Common myeloid progenitor, CD34-positive (primary cell): Measurements from ENCODE around the gene MUSK.
A peak's percentile ranks its signal among the peaks of the same experiment; 100 is the strongest.

Experiments
- CTCF ChIA-PET: fragments of 350-600 bp; sonication (Branson Sonifier 250); formaldehyde crosslinking; loops from one replicate; lab custom pipeline; 2021; ENCODE audit warnings: antibody characterized with exemption; lab: Charles Lee
- POLR2A ChIA-PET: fragments of 350-600 bp; sonication (Branson Sonifier 250); formaldehyde crosslinking; loops from one replicate; lab custom pipeline; 2021; ENCODE audit warnings: antibody characterized with exemption; lab: Charles Lee
- DNase-seq, 3 donors: peaks; one replicate each; pipeline versions ENCODE4 v3.0.0 to v3.0.0-alpha.2; 2013
- H3K27ac ChIP-seq, 2 experiments: 1 replicate in 1 of 2; 2 replicates in 1 of 2; pipeline ENCODE4 v1.7.0; 2013; ENCODE audit warnings: inconsistent platforms in 2 of 2, low read length in 2 of 2, mild to moderate bottlenecking in 2 of 2, low read depth in 1 of 2, moderate library complexity in 1 of 2; ENCODE audit not compliant: severe bottlenecking in 2 of 2, insufficient read depth in 1 of 2, poor library complexity in 1 of 2
- H3K27me3 ChIP-seq, 5 experiments: replicated peaks in 2 of 5; 1 replicate in 3 of 5; 2 replicates in 2 of 5; pipeline versions ENCODE4 v1.6.1 to v1.7.0; 2013; ENCODE audit warnings: low read length in 4 of 5, mild to moderate bottlenecking in 2 of 5, moderate library complexity in 2 of 5, inconsistent platforms in 1 of 5; ENCODE audit not compliant: insufficient read depth in 5 of 5, control insufficient read depth in 4 of 5
- H3K36me3 ChIP-seq, 4 experiments: 1 replicate in 2 of 4; 2 replicates in 2 of 4; pipeline versions ENCODE4 v1.6.1 to v1.7.0; 2013; ENCODE audit warnings: low read length in 3 of 4, control low read depth in 1 of 4, mild to moderate bottlenecking in 1 of 4; ENCODE audit not compliant: control insufficient read depth in 4 of 4, insufficient read depth in 4 of 4
- H3K4me1 ChIP-seq, 4 experiments: 1 replicate in 3 of 4; 2 replicates in 1 of 4; pipeline versions ENCODE4 v1.6.1 to v1.7.1; 2013; ENCODE audit warnings: low read length in 3 of 4, mild to moderate bottlenecking in 3 of 4, control low read depth in 1 of 4, inconsistent platforms in 1 of 4, moderate library complexity in 1 of 4; ENCODE audit not compliant: control insufficient read depth in 4 of 4, insufficient read depth in 4 of 4; ENCODE audit errors: control extremely low read depth in 1 of 4
- H3K4me3 ChIP-seq, 7 experiments: 1 replicate in 4 of 7; 2 replicates in 3 of 7; pipeline versions ENCODE4 v1.5.1 to v1.7.0; 2013; ENCODE audit warnings: mild to moderate bottlenecking in 7 of 7, low read length in 6 of 7, moderate library complexity in 6 of 7, inconsistent platforms in 2 of 7, low read depth in 2 of 7, control low read depth in 1 of 7; ENCODE audit not compliant: insufficient read depth in 4 of 7, control insufficient read depth in 1 of 7; ENCODE audit errors: extremely low read depth in 1 of 7
- H3K9me3 ChIP-seq, 5 experiments: 1 replicate in 4 of 5; 2 replicates in 1 of 5; pipeline versions ENCODE4 v1.6.1 to v1.7.1; 2013; ENCODE audit warnings: low read length in 4 of 5, mild to moderate bottlenecking in 2 of 5, inconsistent platforms in 1 of 5, low read depth in 1 of 5, moderate library complexity in 1 of 5; ENCODE audit not compliant: control insufficient read depth in 4 of 5, insufficient read depth in 2 of 5; ENCODE audit errors: control extremely low read depth in 1 of 5
- WGBS: methylation state at CpG from one replicate; pipeline ENCODE4 v1.1.5; 2013; ENCODE audit not compliant: insufficient coverage; 5-methylcytosine and 5-hydroxymethylcytosine counted together

Gene MUSK

GRCh38 chr9:110758201-110758600 lies 89.6 kb downstream of the MUSK start:
- Histone ChIP-seq H3K4me3 (no peak overlapping the region), H3K4me1 (no peaks in the 10 kb centered on the region), H3K36me3 (no peaks in the 10 kb centered on the region), H3K27ac (no peak overlapping the region), H3K27me3 (no peaks in the 10 kb centered on the region), H3K9me3 (no peaks in the 10 kb centered on the region)
- DNase-seq, result no peak
- CTCF ChIA-PET, result no interaction called here
- POLR2A ChIA-PET, result no interaction called here

- Histone ChIP-seq H3K4me3 (no peak overlapping the region), H3K4me1 (peaks cover 0 to 3% (median 0%) of the 10 kb centered on the region in 4 experiments), H3K27me3 (no peaks in the 10 kb centered on the region), H3K27ac (no peak overlapping the region), H3K9me3 (no peaks in the 10 kb centered on the region), H3K36me3 (no peaks in the 10 kb centered on the region)
- no CpG with 5 or more reads among the region's 2 CpGs for WGBS
- CTCF ChIA-PET, result interaction anchor here (0.6 kb wide), 1 partner anchor 525 kb away, joined by 3 read pairs; no protein-coding TSS in a partner anchor
- POLR2A ChIA-PET, result interaction anchor here (0.6 kb wide), 1 partner anchor 108 kb away, joined by 4 read pairs; no protein-coding TSS in a partner anchor
- no peak for DNase-seq
Measured at GRCh38 chr9:110762783-110763182, 94.2 kb downstream of the MUSK start.

GRCh38 chr9:110763568-110763967 lies 95.0 kb downstream of the MUSK start:
- H3K4me3 ChIP-seq, result no peak overlapping the region
- H3K4me1 ChIP-seq, result peaks cover 0 to 5% (median 0%) of the 10 kb centered on the region in 4 experiments
- CTCF ChIA-PET, result no interaction called here
- H3K36me3 ChIP-seq, result no peaks in the 10 kb centered on the region
- no peak overlapping the region for H3K27ac ChIP-seq
- POLR2A ChIA-PET, result interaction anchor here (0.7 kb wide), 1 partner anchor 648 kb away, joined by 3 read pairs; no protein-coding TSS in a partner anchor
- no CpG with 5 or more reads among the region's 1 CpG for WGBS
- H3K9me3 ChIP-seq, result no peaks in the 10 kb centered on the region
- H3K27me3 ChIP-seq, result no peaks in the 10 kb centered on the region
- no peak for DNase-seq

GRCh38 chr9:110764006-110764405 lies 95.4 kb downstream of the MUSK start:
- no peaks in the 10 kb centered on the region for H3K36me3 ChIP-seq
- no peak overlapping the region for H3K4me3 ChIP-seq
- peaks cover 0 to 5% (median 0%) of the 10 kb centered on the region in 4 experiments for H3K4me1 ChIP-seq
- ChIA-PET POLR2A (interaction anchor here (0.7 kb wide), 1 partner anchor 648 kb away, joined by 3 read pairs; no protein-coding TSS in a partner anchor), CTCF (no interaction called here)
- 87% methylated on average over 3 of the region's 3 CpGs for WGBS
- DNase-seq, result no peak
- no peak overlapping the region for H3K27ac ChIP-seq
- H3K9me3 ChIP-seq, result no peaks in the 10 kb centered on the region
- H3K27me3 ChIP-seq, result no peaks in the 10 kb centered on the region

GRCh38 chr9:110765926-110766325 lies 97.3 kb downstream of the MUSK start:
- no peak overlapping the region for H3K4me3 ChIP-seq
- no peak overlapping the region for H3K27ac ChIP-seq
- no peaks in the 10 kb centered on the region for H3K27me3 ChIP-seq
- DNase-seq, result no peak
- POLR2A ChIA-PET, result no interaction called here
- H3K9me3 ChIP-seq, result no peaks in the 10 kb centered on the region
- peaks cover 0 to 5% (median 0%) of the 10 kb centered on the region in 4 experiments for H3K4me1 ChIP-seq
- 100% methylated on average over 1 of the region's 2 CpGs for WGBS
- no peaks in the 10 kb centered on the region for H3K36me3 ChIP-seq
- CTCF ChIA-PET, result no interaction called here

GRCh38 chr9:110767559-110768063 lies 99.0 kb downstream of the MUSK start:
- ChIA-PET POLR2A (no interaction called here), CTCF (no interaction called here)
- Histone ChIP-seq H3K9me3 (no peaks in the 10 kb centered on the region), H3K4me1 (peaks cover 0 to 5% (median 0%) of the 10 kb centered on the region in 4 experiments), H3K4me3 (no peak overlapping the region), H3K36me3 (no peaks in the 10 kb centered on the region), H3K27me3 (no peaks in the 10 kb centered on the region), H3K27ac (no peak overlapping the region)
- DNase-seq, result peak in 1 of 3 donors; percentile 7
- WGBS, result 95% methylated on average over 3 of the region's 6 CpGs

GRCh38 chr9:110768886-110769285 lies 100.3 kb downstream of the MUSK start:
- H3K4me1 ChIP-seq, result peaks cover 0 to 5% (median 0%) of the 10 kb centered on the region in 4 experiments
- DNase-seq, result peak in 1 of 3 donors; percentile 9
- H3K9me3 ChIP-seq, result peaks cover 0 to under 1% (median 0%) of the 10 kb centered on the region in 5 experiments
- no peaks in the 10 kb centered on the region for H3K27me3 ChIP-seq
- H3K36me3 ChIP-seq, result no peaks in the 10 kb centered on the region
- no CpG with 5 or more reads among the region's 2 CpGs for WGBS
- CTCF ChIA-PET, result no interaction called here
- no peak overlapping the region for H3K4me3 ChIP-seq
- POLR2A ChIA-PET, result no interaction called here
- H3K27ac ChIP-seq, result no peak overlapping the region
